Measurements from ENCODE around the gene TSPAN18.

Gene TSPAN18

DNA sequence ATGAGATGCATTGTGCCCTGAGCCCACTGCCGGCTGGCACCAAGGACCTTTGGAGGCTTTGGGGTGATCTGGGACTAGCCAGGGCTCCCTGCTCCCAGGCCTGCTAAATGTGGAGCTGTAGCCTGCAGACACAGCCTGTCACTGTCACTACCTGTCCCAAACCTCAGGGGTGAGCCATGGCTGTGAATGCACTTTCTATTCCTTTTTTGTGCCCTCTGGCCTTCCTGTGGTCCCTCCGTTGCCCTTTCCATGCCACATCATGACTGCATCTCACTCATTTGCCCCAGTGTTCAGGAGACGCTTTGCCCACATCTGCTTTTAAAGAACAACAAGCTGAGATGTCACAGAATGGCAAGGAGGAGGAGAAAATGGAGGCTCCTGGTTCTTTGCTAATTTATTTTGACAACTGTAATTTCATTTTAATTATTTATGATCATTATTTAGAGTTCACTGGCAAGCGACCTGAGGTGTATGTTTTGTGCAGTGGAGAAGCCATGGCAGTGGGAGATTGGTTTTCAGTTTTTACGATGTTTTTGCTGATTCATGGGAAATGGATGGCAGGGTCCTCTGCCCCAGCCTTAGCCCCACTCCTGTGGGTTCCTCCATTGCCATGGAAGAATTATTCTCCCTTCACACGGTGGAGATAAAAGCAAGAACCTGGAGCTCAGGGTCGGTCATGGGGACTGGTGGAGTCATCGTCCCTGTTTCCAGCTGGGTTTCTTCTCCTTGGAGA, 69.2 kb downstream of the TSPAN18 start:
- in situ Hi-C loops (cut with MboI; ENCODE audit: low sequenced_read_pairs) = no loop called here

DNA sequence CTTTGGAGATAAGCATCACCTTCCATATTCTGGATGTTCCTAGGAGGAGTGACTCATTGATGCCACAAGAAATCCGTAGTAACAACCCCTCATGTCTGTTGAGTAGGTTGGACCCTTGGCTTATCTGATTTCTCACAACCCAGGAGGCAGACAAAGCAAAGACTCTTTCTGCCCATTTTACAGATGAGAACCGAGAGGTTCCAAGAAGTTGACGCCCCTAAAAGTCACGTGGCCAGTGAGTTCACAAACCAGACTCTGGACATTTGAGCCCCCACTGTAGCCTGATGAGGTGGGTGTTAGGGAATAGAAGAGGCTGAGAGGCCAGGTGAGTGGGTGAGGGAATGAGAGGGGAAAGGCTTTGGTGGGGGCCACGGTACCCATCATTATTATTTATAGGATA, 70.3 kb downstream of the TSPAN18 start:
- in situ Hi-C loops (cut with MboI; ENCODE audit: low sequenced_read_pairs) = no loop called here

DNA sequence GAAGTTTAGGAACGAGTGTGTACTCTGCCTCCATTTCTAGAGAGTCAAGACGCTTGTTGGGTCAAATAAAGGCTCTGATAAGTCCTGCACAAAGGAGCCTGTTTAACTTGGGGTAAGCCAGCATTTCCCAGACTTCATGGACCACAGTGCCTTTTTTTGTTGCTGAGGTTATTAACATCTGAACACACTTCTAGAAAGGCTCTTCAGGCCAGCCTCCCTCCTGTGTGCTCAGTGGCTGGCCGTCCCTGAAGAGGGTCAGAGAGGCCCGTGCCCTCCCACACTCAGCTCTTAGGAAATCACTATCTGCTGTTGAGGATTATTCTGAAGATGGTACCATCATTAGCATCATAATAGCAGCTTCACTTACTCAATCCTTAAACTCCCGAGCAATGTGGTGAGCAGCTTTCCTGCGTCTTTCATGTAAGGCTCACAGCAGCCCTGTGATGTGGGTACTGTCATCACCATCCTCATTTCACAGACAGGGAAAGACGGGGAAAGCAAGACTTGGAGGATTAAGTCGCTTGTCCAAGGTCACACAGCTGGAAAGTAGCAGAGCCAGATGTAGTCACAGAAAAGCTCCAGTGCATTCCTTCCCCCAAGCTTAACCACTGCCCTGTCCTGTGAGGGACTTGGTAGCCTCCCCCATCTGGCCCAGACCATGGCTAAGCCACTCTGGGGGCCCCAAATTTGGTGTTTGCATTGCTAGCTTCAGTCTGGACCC, 71.3 kb downstream of the TSPAN18 start:
- in situ Hi-C loops (cut with MboI; ENCODE audit: low sequenced_read_pairs) = no loop called here

DNA sequence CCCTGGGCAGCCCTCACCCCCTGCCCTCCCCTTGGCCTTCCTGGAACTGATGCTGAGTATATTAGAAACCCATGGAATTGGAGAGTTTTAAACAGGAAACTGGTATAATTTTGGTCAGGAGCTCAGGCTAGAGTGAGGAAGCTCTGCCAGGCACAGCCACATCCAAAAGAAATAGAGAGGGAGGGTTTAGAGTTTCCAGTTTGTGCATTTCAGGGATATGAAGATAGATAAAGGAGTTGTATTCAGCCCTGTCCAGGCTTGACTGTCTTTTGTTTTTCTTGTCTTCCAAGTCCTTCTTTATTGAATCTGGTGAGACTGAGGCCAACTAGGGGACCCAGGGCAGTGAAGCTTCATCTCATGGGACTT, 71.8 kb downstream of the TSPAN18 start:
- in situ Hi-C loops (cut with MboI; ENCODE audit: low sequenced_read_pairs) = no loop called here

DNA sequence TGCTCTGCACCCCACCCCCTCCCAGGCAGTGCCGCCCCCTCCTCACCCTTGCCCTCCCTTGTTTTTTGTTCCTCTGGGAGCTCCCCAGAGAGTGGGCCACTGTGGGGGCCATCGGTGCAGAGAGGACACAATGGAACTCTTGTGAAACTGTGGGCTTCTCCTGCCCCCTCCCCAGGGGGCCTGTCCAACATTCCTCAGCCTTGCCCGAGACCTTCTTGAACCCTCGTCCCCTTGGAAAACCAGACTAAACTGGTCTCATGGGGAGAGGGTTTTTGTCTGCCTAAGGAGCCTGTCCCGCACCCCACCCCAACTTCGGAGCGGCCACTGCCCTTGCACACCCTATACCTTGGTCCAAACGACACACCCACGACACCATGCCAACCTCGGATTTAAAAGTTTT, 72.2 kb downstream of the TSPAN18 start:
- in situ Hi-C loops (cut with MboI; ENCODE audit: low sequenced_read_pairs) = no loop called here

DNA sequence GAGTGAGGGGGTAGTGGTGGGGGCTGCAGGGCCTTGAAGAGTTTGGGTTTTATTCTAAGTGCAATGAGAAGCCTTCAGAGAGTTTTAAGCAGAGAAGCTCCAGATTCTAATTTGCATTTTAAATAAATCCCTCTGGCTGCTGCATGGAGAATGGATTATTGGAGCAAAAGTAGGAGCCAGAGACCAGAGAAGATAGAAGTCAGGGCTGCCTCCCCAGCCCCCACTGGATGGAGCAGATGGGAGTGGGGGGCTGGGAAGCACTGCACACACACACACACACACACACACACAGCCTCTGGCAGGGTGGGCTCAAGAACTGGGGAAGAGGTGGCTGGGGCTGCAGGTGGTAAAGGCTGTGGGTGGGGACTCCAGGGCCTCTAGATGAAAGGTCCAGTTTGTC, 75.6 kb downstream of the TSPAN18 start:
- in situ Hi-C loops (cut with MboI; ENCODE audit: low sequenced_read_pairs) = no loop called here

DNA sequence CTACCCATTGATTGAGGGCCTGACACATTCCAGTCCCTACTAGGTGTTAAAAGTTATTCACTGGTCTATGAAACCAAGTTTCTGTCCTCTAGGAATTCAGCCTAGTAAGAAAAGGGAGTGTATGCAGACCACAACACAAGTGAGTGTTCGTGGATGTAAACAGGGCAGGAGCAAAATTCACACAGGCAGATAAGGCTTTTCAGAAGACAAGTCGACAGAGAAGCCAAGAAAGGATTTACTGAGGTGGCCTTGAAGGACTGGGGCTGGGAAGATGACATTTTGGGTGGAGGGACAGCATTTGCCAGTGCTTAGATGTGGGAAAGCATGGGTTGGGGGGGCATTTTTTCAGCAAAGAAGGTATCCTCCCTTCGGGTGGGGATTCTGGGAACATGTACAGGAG, 76.2 kb downstream of the TSPAN18 start:
- in situ Hi-C loops (cut with MboI; ENCODE audit: low sequenced_read_pairs) = no loop called here

DNA sequence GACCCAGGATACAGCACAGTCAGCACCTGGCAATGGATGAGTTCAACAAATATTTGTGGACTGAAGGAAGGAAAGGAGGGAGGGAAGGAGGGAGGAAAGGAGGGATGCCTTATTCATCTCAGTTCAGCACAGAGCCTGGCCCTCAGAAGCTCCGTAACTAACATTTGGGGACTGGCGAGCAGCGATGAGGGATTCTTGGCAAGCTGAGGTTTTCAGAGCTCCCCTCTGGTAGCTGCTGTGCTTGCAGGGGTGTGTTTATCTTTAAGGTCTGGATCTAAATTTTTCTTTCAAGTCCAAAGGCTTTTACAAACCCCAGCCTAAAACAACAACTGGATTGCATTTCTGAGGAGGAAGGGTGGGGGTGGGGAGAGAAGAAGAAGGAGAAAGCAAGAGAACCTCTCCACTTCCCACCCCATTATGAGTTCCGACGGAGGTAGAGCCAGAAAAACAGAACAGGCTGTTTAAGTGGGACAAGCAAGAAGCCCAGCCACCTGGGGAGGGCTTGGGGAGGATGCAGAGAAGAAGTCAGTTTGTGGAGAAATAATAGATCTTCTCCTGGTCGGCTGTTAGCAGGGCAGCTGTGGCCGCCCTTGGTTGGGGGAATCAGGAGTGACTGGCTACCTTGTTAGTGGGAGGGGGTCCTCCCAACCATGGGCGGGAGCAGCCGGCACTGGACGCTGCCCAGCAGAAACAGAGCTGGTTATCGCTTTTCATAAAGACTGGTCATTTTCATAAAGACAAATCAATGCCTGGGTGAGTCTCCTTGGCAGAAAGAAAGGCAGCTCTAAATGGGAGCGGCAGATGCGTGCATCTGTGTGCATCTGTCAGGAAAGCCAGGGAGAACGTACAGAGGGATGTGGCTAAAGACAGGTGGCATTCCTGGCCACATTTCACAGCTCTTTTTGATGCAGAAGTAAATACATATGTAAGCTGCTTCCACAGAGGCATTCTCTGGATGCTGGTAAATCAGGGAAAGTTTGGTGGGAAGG, 78.0 kb downstream of the TSPAN18 start:
- in situ Hi-C loops (cut with MboI; ENCODE audit: low sequenced_read_pairs) = no loop called here

DNA sequence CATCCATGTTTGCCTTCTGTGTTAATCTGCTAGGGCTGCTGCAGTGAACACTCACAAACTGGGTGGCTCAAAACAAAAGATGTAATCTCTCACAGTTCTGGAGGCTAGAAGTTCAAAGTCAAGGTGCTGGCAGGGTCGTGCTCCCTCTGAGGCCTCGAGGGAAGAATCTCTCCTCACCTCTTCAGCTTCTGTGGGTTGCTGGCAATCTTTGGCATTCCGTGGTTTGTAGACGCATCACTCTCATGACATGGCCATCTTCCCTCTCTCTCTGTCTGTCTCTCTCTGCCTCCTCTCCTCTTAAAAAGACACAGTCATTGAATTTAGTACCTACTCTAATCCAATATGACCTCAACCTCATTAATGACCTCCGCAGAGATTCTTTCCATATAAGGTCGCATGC, 78.8 kb downstream of the TSPAN18 start:
- in situ Hi-C loops (cut with MboI; ENCODE audit: low sequenced_read_pairs) = no loop called here

DNA sequence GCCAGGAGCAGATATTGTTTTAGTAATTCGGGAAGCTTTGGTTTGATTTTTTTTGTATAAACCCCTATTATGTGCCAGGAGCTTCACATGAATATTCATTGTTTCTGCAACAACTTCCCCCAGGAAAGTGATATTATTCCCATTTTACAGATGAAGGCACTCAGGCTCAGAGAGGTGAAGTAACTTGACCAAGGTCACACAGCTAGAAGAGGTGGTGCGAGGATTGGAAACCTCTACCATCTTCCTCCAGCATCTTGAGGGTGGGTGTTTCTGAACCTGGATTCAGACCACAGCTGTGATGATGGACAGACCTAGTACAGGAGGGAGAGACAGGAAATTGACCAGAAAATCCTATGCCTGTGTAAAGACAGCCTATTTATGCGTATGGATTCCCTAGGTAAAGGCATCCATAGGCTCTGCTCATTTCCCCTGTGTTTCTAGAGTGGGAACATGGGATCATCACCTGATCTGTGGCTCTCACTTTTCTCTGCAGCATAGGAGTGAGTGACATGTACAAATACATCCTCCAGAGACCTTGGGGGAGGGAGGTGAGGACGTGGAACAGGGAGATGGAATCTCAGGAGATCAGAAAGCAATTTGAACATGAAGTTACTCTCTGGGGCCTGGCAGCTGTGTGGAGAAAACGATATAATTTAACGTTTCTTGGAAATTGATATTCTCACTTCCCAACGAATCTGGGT, 81.4 kb downstream of the TSPAN18 start:
- in situ Hi-C loops (cut with MboI; ENCODE audit: low sequenced_read_pairs) = no loop called here

DNA sequence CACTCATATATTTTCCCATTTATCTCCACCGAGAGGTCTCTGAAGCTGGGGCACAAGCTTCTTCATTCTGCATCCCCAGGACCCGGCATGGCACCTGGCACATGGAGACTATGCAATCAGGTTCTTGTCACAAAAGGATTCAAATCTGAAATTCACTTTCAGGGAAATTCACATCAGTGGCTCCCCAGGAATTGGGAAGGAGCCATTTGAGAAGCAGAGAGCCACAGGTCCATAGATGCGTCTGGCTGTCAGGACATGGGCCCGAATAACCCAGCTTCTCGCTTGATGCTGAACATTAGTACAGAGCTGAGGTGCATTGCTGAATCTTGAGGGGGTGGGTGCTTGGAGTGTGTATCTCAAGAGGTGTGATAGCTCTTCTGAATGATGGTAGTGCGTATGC, 82.5 kb downstream of the TSPAN18 start:
- in situ Hi-C loops (cut with MboI; ENCODE audit: low sequenced_read_pairs) = no loop called here

DNA sequence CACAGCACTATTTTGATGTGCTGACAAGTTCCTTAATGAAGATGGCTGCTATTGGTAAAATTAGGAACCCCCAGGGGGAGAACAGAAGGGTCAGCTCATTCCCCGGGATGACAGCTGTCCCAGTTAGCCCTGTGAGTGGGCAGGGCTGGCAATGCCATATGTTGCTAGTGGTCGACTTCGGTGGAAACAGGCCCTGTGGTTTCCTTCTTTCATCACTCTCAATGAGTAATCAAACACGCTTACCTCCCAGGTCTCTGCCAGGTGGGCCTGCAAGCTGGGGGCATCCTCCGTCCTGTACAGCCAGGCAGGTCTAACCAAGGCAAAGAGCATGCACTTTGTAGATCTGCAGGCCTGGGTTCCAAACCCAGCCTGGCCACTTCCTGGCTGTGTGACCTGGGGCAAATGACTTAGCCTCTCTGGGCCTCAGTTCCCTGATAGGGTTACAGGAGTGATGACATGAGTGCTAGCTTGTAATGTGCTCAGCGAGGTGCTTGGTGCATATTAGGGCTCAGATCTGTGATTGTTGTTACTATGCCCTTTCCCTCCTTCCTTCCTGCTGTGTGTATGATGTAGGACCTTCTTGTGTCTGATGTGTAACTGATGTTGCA, 85.2 kb downstream of the TSPAN18 start:
- in situ Hi-C loops (cut with MboI; ENCODE audit: low sequenced_read_pairs) = no loop called here

DNA sequence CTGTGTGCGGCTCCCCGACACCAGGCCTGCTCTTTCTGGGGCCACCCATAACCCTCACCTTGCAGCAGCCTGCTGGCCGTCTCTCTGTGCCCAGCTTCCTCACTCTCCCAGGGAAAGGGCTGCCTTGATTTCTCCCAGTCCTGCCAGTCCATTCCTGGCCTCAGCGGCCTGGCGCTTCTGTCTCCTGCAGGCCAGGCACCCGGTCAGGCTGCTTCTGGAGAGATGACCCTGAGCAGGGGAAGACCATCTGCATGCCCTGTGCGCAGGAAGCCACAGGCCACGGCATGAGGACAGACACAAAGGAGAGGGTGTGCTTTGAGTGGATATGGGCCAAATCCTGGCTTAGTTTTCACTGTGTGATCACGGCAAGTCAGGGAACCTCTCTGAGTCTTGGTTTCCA, 86.2 kb downstream of the TSPAN18 start:
- in situ Hi-C loops (cut with MboI; ENCODE audit: low sequenced_read_pairs) = no loop called here

DNA sequence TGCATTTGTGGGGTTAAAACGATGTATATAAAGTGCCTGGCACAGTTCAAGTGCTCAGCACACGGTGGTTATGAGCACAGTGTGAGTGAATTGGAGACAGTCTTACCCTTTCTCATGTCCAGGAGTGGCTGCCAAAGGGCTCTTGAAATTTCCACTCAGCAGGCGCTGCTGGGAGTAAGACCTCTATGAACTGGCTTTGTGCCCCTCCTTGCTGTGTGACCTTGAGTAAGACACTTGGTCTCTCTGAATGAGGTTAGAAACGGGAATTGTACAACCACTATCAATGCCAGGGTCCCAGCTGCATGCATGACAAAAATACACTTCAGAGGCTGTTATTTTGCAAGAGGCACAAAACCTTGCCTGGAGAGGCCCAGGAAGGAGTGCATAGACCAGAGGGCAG, 86.6 kb downstream of the TSPAN18 start:
- in situ Hi-C loops (cut with MboI; ENCODE audit: low sequenced_read_pairs) = no loop called here

DNA sequence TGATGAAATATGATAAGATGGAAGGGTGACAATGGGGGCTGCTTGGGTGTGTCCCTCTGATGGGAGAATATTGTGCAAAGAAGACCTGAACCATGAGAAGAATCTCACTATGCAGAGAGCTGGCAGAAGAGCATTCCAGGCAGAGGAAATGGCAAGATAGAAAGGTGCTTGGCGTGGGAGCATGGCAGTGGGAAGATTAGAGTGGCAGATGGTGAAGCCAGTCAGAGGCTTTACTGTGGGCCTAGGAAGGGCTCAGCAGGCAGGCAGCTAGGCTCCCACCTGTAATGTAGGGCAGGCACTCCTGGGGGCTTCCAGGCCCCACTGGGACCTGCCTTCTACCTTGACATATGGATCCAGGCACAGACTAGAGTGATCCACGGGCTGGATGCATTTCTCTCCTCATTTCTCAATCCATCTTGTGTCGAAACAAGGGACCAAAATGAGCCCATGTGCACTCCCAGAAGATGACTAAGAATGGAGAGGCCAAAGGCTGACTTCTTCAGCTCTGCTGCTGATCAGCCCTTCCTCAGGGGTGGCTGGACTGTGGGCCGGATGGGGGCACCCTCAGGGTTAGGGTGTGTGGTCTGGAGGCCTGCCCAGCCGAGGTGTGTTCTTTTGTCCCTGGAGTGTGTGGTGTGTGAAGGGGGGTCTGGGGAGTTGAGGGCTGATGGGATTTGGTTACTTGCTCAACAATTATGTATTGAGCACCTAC, 88.3 kb downstream of the TSPAN18 start:
- in situ Hi-C loops (cut with MboI; ENCODE audit: low sequenced_read_pairs) = no loop called here

DNA sequence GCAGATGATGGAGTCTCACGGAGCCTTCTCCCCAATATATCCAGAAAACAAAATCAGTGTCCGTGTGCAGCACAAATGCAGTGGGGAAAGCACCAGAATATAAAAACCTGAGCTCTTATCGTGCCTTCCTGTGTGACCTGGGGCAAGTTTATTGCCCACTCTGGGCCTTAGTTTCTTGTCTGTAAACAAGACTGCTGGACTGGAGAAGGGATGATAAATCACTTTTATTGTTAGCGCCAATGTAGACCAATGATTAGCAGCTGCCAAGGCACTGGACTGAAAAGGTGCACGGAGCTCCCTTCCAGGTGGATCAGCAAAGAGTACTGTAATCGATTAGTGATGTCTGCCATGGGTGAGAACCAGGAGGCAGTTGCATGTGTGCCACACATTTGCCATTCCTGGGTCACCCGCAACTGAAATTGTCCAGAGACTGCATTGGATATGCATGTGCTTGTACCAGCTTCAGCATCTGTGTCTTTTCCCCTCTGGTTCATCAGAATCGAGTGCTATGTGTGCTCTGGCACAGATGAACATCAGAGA, 89.2 kb downstream of the TSPAN18 start:
- in situ Hi-C loops (cut with MboI; ENCODE audit: low sequenced_read_pairs) = no loop called here

DNA sequence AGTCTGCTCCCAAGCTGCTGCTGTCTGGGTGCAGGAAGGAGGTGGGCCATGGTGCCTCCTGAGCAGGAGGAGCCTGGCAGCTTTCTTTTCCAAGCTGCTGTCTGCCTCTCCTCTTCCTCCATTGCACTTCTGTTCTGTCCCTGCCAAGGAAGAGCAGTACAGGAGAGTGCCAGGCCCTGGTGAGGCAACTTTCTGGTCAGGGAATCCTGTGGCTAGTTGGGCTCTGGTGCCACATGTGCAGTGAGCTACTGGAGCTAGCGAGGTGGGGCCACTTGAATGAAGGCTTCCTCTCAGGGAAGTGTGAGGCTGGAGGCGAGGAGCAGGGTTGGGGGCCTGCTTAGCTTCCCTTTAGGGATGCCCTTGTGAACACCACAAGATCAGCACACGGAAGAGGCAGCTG, 90.0 kb downstream of the TSPAN18 start:
- in situ Hi-C loops (cut with MboI; ENCODE audit: low sequenced_read_pairs) = no loop called here

DNA sequence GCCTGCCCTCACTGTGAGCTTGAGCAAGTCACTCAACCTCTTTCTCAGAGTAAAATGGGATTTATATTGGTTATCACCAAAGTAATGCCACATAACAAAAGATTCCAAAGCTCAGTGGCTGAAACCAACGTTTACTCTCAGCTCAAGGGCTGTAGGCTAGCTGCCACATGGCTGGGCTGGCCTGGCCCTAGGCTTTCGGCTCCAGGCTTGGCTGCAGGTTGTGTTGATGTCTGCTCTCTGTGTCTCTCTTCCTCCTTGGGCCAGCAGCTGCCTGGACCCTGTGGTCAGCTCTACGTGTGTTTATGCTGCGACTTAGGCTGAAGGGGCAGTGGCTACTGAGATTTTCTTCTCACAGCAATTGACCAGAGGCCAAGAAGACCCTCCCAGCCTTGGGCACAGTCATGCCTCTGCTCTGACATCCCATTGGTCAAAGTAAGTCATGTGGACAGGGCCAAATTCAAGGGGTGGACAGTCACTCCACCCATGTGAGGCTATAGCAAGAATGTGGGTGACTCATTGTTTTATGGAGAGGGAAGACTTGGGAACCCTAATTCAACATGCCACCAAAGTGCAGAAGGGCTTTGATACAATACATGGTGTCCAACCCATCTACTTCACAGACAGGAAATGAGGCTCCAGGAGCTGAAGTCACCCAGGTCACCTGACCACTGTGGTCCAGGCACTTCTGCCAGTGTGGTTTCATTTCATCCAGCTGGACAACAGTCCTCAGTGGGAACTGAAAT, 90.6 kb downstream of the TSPAN18 start:
- in situ Hi-C loops (cut with MboI; ENCODE audit: low sequenced_read_pairs) = no loop called here

DNA sequence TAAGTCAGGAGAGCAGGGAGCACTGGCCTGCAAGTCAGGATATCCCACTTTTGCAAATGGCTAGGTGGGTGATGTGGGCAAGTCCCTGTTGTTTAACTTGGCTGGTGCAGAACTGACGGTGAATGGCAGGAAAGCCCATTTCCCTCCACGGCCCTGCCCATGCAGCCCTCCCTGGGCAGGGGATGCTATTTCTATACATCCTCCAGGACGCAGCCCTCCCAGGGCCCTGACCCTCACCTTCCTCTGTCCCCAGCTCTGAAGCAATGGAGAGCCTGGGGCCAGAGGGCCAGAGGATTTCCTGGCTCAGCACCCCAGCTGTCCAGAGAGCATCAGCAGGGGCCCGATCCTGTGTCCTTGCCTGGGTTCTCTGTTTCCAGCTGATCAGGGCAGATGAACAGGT, 91.3 kb downstream of the TSPAN18 start:
- in situ Hi-C loops (cut with MboI; ENCODE audit: low sequenced_read_pairs) = no loop called here

All from hTERT RPE-1 (cell line).